HG03354 (cell line): ENCODE data around the gene PRSS53.

Source experiments
- ATAC-seq: cut with Tn5 transposase; IDR thresholded peaks from one replicate; pipeline ENCODE4 v1.9.1; 2021; ENCODE audit warnings: mild to moderate bottlenecking; ENCODE audit not compliant: unreplicated experiment, poor library complexity, severe bottlenecking

Gene PRSS53

DNA sequence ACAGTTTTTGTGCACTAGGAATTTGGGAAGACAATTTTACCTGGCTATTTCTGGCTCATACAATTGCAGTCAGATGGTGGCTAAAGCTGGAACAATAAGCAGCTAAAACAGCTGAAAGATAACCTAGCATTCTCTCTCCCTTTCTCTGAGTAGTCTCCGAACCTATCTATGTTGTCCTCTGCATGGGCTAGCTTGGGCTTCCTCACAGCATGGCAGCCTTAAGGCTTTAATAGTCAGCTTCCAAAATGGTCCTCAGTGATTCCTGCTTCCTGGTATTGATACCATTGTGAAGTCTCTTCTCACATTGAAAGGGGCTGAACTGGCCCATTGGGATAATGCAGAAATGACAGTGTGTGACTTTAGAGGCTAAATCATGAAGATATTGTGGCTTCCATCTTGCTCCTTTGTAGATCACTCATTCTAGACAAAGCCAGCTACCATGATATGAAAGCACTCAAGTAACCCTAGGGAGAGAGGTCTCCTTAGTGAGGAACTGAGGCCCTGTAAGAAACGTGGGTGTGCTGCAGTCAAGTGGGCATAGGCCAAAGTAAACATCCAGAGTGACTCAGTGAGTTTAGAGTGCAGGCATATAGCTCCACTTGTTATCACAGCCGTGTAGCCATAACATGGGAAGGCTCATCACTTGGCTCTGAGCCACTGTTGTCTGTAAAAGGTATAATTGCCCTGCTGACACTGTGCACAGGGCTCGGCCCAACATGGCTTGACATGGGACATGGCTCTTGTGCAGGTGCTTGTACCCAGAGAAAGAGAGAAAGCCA, 11.3 kb upstream of the PRSS53 start:
- ATAC-seq, result no peak

GRCh38 chr16:31094424-31095120, 5.8 kb upstream of the PRSS53 start, which contains the start of gene VKORC1:
Gene VKORC1, minus strand, starts transcription at chr16:31094797. Its CDS starts 68 bp downstream, at chr16:31094729.
- ATAC-seq, result peak; percentile 86

- ATAC-seq, result peak; percentile 12
These were observed 5.3 kb upstream of the PRSS53 start for GRCh38 chr16:31094088-31094423.

DNA sequence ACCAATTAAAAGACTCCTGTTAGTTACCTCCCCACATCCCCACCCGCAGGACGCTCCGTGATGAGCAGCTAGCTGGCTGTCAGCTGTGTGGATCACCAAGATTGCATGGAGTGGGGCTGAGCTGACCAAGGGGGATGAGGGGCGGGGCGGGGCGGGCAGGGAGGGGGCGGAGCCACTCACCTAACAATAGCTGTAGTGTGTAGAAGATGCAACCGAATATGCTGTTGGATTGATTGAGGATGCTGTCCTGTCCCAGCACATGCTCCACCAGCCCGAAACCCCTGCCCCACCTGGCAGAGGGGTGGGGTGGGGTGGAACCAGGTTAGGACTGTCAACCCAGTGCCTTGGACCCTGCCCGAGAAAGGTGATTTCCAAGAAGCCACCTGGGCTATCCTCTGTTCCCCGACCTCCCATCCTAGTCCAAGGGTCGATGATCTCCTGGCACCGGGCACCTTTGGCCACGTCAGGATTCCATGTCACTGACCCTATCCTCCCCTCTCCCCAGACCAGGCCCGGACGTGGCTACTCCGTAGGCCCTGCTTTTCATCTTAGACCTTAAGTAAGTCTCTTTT, 4.5 kb upstream of the PRSS53 start:
- no peak for ATAC-seq

GRCh38 chr16:31092330-31092729, 3.6 kb upstream of the PRSS53 start:
- no peak for ATAC-seq

DNA sequence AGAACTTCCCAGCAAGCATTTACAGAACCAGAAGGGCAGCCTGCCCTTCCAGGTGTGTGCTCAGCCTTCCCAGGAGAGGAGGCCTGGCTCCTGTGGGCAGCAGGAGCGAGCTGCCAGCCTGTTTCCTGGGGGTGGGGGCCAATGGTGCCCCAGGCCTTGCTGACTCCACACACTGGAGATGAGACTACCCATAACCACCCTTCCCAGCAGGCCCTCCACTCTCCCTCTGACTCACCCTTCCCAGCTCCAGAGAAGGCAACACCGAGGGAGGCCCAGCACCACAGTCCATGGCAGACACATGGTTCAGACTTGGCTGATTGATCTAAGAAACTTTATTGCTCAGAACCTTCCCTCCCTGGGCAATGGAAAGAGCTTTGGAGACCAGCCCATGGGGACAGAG, 1.8 kb upstream of the PRSS53 start:
- no peak for ATAC-seq

- no peak for ATAC-seq
These were observed 456 bp upstream of the PRSS53 start for GRCh38 chr16:31089199-31089598.

GRCh38 chr16:31087971-31088370, 772 bp downstream of the PRSS53 start:
- ATAC-seq, result no peak

DNA sequence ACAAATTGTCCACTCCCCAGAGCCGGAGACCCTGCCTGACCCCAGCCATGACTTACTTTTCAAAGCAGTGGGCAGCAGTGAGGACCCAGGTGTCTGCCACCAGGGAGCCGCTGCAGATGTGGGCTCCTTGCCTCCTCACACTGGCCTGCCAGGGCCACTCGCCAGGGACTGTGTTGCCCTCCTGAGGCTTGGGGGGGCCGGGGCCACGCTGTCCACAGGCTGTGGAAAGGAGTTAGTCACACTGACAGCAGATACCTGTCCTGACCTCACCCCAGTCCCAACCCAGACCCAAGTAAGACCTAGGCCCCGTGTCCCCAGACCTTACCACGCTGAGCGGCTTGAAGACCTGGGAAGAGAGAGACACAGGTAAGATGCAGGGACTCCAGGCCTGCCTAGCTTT, 1.3 kb downstream of the PRSS53 start:
- ATAC-seq, result no peak

- no peak for ATAC-seq
These were observed 2.2 kb downstream of the PRSS53 start for GRCh38 chr16:31086629-31086906.

GRCh38 chr16:31085873-31086628, 2.7 kb downstream of the PRSS53 start:
- no peak for ATAC-seq

DNA sequence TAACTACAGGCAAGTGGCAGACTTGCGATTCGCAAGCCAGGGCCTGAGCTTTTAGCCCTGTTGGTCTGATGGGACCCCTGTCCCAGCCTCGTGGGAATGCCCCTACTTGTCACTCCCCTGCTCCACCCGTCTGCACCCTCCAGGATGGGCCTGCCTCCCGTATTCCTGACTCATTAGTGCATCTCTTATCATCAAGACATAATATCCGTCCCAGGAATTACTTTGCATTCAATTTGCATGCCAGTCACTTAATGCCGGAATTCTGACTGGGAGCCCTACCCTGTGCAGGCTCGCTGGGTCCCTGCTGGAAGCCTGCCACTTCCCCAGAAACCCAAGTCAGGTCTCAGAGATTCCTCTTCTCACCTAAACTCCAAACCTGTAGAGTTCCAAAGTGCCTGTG, 3.3 kb downstream of the PRSS53 start:
- no peak for ATAC-seq

- no peak for ATAC-seq
These were observed 4.0 kb downstream of the PRSS53 start for GRCh38 chr16:31084584-31085302.

DNA sequence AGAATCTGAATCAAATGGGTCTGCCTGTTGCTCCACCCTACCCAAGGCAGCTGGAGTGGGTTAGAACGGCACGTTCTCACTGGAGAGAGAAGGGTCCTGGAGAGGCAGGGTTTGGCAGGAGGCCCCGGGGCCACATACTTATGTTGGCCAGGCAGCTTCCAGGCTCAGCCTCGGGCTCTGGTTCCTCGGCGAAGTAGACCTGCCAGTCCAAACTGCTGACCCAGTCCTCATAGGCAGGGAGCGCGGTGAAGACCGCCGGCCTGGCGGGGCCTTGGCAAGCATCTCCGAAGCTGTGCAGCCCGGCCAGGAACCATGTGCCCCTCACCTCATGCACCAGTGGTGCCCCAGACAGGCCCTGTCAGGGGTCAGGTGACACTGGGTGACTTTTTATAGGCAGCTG, 4.8 kb downstream of the PRSS53 start:
- no peak for ATAC-seq

- ATAC-seq, result no peak
These were observed 5.2 kb downstream of the PRSS53 start for GRCh38 chr16:31083556-31083955.

GRCh38 chr16:31083081-31083480, 5.7 kb downstream of the PRSS53 start:
- ATAC-seq, result no peak

- no peak for ATAC-seq
These were observed 6.2 kb downstream of the PRSS53 start for GRCh38 chr16:31082368-31083045.

GRCh38 chr16:31081428-31082351, 7.1 kb downstream of the PRSS53 start:
- no peak for ATAC-seq
